ENCODE data around the gene FAM168A.

DNA sequence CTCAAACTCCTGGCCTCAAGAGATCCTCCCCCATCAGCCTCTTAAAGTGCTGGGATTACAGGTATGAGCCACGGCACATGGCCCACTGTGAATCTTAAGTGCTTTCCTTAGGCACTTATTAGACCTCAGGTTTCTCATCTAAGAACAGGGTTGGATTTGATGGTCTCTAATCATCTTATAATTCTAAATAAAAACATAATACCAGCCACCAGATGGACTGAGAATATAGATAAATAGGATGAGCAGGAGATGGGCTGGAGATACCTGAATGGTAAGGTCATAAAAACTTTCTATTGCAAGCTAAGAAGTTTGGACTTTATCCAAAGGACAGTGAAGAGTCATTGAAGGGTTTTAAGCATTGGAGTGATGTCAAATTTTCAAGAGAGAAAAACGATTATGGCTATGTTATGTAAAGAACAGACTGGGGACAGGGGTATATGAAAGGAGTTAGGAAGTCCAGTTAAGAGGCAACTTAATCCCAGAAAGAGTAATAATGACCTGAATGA, 136.5 kb downstream of the FAM168A start:
- TF ChIP-seq ESRRG (CRISPR knock-in tag; IDR thresholded peaks at IDR 0.05) (no peak), RARB (CRISPR knock-in tag; IDR thresholded peaks at IDR 0.05) (no peak), SNAI2 (CRISPR knock-in tag; IDR thresholded peaks at IDR 0.05) (no peak), ZFP30 (CRISPR knock-in tag; IDR thresholded peaks at IDR 0.05) (no peak), ARNTL (CRISPR knock-in tag; IDR thresholded peaks at IDR 0.05; ENCODE audit: borderline replicate concordance, low read depth) (no peak)
